HG03103 (cell line): ENCODE measurements around the gene ZSWIM9.
A peak's percentile ranks its signal among the peaks of the same experiment; 100 is the strongest.

Experiments used
- ATAC-seq: cut with Tn5 transposase; IDR thresholded peaks from one replicate; pipeline ENCODE4 v1.9.1; 2021; ENCODE audit warnings: low read depth; ENCODE audit not compliant: unreplicated experiment

The ZSWIM9 gene

GRCh38 chr19:48169939-48170803 is at the start of gene ZSWIM9, which contains the start of gene LIG1:
Gene ZSWIM9, plus strand, starts transcription at chr19:48170680. Its CDS starts 1,123 bp downstream, at chr19:48171803.
Gene LIG1, minus strand, starts transcription at chr19:48170344. Its CDS starts 4,778 bp downstream, at chr19:48165566.
- peak; percentile 64 for ATAC-seq

DNA sequence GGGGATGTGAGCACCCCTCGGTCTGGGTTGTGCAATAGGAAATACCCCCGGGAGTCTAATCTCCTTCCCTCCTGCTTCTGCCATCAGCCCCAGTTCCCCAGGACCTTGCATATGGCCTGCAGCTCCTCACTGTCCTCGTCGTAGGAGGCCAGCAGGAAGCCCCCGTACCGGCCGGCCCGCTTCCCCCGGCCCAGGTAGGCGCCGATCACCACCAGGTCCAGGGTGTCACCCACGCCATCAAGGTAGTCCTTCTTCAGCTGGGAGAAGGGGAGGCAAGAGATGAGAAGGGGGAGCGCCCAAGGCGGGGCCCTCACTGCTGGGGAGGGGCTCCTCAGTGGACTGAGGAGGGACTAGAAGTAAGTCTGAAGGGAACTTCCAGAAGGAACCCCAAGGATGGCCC is 49.4 kb upstream of the ZSWIM9 start:
- ATAC-seq, result no peak

DNA sequence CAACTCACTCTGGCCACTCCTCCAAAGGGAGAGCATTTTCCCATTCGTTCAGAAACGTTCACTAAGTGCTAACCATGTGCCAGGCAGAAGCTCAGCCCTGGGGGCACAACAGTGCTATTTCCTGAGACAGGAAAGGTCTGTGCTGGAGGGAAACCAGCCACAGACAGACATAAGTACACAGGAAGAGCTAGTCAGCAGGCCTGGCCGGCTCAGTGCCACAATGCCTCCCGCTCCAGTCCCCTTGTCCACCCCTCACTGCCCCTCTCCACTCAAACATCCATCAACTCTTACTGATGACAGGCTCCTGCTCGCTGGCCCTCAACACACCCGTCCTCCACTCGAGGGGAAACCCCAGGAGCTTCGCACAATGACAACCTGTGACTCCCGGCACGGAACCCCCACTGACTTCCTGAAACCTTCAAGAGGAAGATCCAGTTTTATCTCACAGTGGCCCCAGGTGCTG is 48.5 kb upstream of the ZSWIM9 start:
- no peak for ATAC-seq

- no peak for ATAC-seq
Observed at GRCh38 chr19:48122421-48122820, 48.1 kb upstream of the ZSWIM9 start.

GRCh38 chr19:48123907-48124651 is 46.4 kb upstream of the ZSWIM9 start:
- no peak for ATAC-seq

GRCh38 chr19:48127561-48127960 is 42.9 kb upstream of the ZSWIM9 start:
- ATAC-seq, result no peak

GRCh38 chr19:48133094-48133493 is 37.4 kb upstream of the ZSWIM9 start:
- no peak for ATAC-seq

- no peak for ATAC-seq
Observed at GRCh38 chr19:48135411-48135810, 35.1 kb upstream of the ZSWIM9 start.

GRCh38 chr19:48136547-48136946 is 33.9 kb upstream of the ZSWIM9 start:
- ATAC-seq, result no peak

GRCh38 chr19:48137411-48137810 is 33.1 kb upstream of the ZSWIM9 start:
- no peak for ATAC-seq

- ATAC-seq, result no peak
Observed at GRCh38 chr19:48139053-48139452, 31.4 kb upstream of the ZSWIM9 start.

GRCh38 chr19:48147597-48148175 is 22.8 kb upstream of the ZSWIM9 start:
- ATAC-seq, result no peak

- ATAC-seq, result no peak
Observed at GRCh38 chr19:48148576-48148975, 21.9 kb upstream of the ZSWIM9 start.

DNA sequence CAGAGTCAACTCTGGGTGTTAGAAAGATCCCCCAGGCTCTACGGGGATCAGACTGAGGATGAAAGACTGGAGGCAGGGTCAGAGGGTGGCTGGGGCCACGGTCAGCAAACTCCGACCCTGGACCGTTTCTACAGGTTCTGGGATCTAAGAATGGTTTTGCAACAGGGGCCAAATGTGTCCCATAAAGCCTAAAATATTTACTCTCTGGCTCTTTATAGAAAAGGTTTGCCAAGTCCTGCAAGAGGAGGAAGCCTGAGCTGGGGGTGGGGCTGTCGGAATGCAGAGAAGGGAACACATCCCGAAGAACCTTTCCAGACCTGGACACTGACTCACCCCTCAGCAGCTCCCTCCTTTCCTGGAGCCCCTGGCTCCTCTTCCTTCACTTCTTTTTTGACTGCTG is 21.1 kb upstream of the ZSWIM9 start:
- ATAC-seq, result no peak

DNA sequence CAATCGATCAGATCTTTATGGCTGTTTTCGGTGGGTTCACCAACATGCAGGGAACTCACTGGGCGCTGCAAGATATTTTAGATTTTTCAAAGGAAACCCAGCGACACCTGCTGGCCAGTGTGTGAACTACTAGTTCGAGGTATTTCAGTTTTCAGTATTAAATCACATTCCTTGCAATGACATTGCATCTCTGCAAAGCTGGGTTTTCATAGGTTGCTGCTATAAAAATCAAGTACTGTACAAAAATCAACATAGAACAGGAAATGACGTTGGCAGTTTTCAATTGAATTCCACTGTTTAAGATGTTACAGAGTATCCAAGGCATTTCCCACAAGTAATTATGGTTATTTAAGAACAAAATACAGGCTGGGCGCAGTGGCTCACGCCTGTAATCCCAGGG is 17.9 kb upstream of the ZSWIM9 start:
- ATAC-seq, result no peak

- no peak for ATAC-seq
Observed at GRCh38 chr19:48154003-48154402, 16.5 kb upstream of the ZSWIM9 start.

DNA sequence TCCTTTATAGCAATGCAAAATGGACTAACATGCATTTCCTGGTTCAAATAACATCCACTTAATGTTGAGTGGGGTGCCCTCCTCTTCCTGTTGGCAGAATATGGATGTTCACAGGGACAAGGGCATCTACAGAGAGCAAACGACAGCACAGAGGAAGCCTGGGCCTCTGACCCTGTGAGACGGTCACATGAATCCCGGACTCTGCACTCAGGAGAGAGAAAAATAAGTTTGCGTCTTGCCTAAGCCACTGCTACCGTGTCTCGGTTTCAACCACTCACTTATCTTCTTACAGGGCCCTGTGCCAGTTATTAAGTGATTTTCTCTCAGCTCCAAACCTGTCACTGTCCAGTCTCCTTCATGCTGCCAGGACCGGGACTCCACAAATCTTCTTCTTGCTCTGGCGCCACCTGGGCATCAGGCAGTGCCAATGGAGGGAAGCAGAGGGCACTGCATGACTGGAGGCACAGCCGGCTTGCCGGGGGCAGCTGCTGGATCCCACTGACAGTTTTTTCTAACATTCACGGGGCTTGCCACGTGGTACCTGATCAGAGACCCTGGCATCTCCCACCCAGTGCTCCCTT is 12.2 kb upstream of the ZSWIM9 start:
- ATAC-seq, result no peak

DNA sequence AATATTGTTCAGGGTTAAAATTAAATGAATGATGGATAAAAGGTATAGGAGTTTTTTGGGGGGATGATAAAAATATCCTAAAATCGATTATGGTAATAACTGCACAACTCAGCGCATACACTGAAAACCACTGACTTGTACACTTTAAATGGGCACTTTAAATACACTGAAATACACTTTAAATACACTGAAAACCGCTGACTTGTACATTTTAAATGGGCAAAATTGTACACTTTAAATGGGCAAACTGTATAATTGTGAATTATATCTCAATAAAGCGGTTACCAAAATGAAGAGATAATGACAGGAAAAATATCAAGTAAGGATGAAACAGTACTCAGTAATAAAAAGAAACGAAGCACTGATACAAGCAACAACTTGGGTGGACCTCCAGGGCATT is 1.8 kb upstream of the ZSWIM9 start:
- no peak for ATAC-seq

DNA sequence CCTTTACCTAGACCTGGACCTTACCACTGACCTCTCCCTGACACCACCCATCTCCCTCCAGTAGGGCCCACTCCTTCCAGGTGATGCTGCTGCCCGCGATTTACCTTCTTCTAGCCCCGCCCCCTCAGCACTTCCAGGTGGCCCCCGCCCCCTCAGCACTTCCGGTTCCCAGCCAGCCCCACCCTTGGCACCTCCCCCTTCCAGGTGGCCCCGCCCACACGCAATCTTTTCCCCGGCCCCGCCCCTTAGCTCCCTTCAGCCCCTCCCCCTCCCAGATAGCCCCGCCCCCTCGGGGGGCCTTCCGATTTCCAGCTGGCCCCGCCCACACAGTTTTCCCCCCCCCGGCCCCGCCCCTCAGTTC is 922 bp upstream of the ZSWIM9 start:
- peak; percentile 21 for ATAC-seq

DNA sequence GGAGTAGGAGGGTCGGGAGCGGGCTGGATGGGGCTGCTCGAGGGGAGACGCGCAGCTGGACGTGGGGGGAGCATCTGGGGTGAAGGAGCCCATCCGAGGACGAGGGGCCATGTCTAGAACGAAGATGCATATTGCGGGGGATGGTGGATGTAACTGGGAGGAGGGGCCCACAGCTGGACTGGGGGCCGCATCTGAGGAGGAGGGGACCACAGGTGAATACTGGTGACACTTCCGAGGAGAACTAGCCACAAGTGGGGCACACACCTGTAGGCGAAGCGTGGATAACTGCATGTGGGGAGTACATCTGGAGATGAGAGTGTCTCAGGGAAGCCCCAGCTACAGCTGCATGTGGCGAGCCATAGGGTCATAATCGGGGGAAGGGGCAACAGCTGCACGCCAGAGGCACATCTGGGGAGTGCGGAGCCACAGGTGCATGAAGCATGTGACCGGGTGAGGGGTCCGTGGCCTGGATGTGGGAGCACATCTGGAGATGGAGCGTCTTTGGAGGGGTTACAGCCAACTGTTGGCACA is 402 bp downstream of the ZSWIM9 start:
- no peak for ATAC-seq

- ATAC-seq, result no peak
Observed at GRCh38 chr19:48171710-48172109, 1.2 kb downstream of the ZSWIM9 start.
